ENCODE measurements around the gene NUP214. TPM values are rescaled to one million over a fixed set of nuclear protein-coding genes. Genes with fewer than 3 reads are reported as not detected.
"Not testable (repeated sequence)": the region's sequence is repeated elsewhere in the genome, so short reads cannot be mapped to it uniquely, and the experiment has no call there.

NUP214 gene
- polyA plus RNA-seq, 1 donor: 75.2 TPM

- no peak for DNase-seq
These were observed 8.9 kb upstream of the NUP214 start for GRCh38 chr9:131116281-131117120.

DNA sequence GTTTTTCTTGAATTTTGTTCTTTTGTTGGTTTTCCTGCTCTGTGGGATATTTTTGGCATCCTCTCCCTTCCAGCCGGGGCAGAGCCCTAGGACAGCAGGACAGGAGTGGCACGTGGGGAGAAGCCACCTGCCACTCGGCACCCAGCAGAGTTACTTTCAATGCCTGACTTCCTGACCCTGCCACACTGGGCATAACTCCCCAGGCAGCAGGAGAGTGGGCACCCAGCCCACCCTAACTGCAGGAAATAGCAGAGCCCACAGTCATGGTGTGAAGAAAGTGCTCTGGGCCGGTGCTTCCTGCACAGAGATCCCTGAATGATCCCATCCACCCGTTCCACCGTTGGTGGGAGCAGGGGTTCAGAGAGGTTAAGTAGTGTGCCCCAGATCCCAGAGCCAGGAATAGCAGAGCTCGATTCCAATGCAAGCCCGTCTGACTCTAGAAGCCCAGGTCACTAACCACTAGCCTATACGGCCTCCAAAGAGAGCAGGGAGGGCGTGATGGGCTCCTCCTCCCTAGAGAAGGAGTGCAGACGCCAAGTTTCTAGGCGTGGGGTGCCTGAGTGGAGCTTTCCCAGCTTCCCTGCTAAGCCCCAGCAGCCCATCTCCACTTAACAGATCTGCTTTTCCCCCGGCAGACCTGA, 8.1 kb upstream of the NUP214 start:
- DNase-seq: no peak

- no peak for DNase-seq
These were observed 7.6 kb upstream of the NUP214 start for GRCh38 chr9:131117762-131118145.

DNA sequence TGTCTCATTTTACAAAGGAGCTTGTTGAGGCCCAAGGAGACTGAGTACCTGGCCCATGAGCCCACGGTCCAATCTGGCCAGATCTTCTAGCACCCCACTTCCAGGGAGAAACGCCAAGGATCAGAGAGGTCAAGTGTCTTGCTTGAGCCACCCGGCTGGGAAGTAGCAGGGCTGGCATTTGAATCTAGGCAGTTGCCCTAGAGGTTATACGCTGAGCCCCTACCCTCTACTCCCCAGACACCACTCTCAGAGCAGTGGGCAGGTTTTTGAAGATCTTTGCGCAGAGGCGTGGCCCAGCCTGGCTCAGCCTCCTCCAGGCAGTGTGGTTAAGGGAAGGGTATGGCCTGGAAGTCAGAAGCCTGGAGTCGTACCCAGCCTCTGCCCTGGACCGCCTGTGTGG, 5.8 kb upstream of the NUP214 start:
- DNase-seq: no peak

DNA sequence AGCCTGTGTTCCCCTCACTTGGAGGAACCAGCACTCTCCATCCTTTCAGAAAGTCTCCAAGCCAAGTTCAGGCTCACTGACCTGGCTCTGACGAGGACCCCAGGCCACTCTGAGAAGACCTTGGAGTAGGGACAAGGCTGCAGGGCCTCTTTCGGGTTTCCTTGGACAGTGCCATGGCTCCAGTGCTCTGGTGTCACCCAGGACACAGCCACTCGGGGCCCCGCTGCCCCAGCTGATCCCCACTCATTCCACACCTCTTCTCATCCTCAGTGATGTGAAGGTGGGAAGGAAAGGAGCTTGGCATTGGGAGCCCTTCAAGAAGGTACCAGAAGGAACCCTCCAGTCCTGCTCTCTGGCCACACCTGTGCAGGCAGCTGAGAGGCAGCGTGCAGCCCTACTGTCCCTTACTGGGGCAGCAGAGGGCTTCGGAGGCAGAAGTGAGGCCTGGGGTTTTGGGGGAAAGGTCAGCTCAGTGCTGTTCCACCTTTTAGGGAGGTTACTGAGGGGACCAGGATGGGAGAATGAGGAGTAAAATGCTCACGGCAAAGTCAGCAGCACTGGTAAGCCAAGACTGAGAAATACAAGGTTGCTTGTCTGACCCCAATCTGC, 4.7 kb upstream of the NUP214 start:
- DNase-seq: no peak

- DNase-seq: no peak
These were observed 4.0 kb upstream of the NUP214 start for GRCh38 chr9:131121346-131121745.

- no peak for DNase-seq
These were observed 3.2 kb upstream of the NUP214 start for GRCh38 chr9:131122158-131122557.

DNA sequence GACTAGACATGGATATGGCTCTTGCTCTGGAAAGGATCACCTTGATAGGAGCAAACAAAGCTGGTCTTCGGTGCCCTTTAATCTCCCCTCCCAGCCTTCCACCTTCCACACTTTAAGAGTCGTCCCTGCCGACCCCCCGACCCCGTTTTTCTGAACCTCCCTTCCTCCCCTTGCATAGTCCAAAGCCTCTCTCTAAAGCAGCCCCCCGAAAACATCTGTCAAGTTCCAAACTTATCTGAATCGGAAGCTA, 423 bp upstream of the NUP214 start:
- no peak for DNase-seq

DNA sequence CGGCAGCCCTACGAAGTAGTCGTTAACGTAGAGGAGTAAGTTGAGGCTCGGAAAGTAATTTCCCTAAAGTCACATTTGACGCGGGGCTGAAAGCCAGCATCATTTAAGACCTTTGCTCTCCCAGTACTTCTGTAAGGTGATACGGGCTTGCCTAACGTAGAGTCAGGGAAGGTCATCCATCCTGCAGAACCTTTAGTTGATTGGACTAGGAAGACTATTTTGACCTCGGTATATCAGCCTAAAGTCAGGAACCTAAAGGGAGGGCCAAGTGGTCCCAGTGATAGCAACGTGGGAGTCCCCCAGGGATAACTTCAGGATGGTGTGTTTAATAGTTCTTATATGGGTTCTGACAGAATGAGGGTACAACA, 657 bp downstream of the NUP214 start:
- DNase-seq: no peak

DNA sequence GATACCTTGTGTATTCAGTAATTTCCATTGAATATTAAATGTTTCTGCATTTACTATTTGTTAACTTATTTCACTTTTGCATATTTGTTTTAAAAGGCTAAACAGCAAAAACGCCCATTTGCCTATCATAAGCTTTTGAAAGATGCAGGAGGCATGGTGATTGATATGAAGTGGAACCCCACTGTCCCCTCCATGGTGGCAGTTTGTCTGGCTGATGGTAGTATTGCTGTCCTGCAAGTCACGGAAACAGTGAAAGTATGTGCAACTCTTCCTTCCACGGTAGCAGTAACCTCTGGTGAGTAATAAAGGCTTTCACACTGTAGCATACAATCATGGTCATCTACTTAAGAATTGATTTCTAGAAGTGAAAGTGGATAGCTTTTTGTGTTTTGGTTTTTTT, 3.8 kb downstream of the NUP214 start:
- DNase-seq: no peak

GRCh38 chr9:131138676-131139075, 13.3 kb downstream of the NUP214 start:
- DNase-seq: no peak

GRCh38 chr9:131140112-131140511, 14.7 kb downstream of the NUP214 start:
- DNase-seq: no peak

DNA sequence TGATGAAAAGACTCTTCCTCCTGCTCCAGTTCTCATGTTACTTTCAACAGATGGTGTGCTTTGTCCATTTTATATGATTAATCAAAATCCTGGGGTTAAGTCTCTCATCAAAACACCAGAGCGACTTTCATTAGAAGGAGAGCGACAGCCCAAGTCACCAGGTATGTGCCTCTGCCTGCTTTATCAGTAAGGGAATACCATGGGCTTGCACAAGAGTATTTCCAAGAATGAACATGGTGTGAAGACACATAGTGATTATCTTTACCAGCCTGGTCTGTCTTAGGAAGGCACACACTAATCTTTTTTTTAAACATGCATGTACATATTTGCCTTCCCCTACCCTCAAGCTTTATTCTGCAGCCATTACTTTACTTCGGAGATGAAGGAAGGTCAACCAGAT, 15.2 kb downstream of the NUP214 start:
- DNase-seq: no peak

DNA sequence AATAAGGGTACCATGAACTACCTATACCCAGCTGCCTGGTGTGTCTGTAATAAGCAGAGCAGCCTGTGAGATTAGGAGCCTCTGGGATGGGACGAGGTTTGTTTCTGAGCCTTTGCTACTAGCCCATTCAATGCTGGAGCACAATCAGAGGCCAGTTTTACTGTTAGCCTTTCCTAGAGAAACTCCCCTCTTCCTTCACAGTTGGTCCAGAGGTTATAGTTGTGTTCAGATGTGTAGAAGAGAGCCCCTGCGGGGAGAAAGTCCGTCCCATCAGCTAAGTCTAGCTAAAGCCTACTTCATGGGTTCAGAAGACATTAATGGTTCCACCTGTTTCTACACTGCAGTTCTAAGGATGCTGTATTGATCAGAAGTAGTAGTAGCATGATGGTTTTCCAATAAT, 16.8 kb downstream of the NUP214 start:
- DNase-seq: no peak

GRCh38 chr9:131144201-131144600, 18.8 kb downstream of the NUP214 start:
- DNase-seq: no peak

- DNase-seq: no peak
These were observed 19.9 kb downstream of the NUP214 start for GRCh38 chr9:131145245-131145644.

GRCh38 chr9:131146186-131146585, 20.8 kb downstream of the NUP214 start:
- DNase-seq: no peak

GRCh38 chr9:131148276-131148675, 22.9 kb downstream of the NUP214 start:
- no peak for DNase-seq

DNA sequence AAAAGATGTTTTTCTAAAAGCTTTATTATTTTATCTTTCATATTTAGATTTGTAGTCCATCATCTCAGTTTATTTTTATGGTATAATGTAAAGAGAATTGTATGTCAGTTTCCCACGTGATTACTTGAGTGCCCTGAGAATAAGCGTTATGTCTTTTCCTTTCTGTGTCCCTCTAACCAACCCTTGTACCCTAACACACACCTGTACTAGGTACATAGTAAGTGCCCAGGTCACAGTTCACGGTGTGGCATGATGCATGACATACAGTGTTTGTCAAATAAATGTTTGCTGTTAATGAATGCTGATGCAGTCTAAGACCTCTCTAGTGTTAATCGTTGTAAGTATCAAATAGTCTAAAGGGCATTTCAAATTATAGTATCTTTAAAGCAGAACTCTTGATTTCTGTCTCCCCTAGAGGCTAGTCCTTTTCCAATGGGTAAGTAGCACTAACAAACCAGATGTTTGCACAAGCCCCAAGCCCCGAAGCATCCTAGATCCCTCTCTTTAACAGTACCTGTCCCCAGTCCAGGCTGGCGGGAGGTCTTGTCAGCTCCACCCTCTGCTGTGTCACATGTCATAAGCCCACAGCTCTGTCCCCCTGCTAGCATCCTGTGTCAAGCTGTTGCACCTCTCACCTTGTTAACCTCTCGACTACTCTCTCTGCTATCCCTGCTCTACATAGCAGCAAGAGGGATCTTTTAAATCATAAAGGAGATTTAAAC, 23.7 kb downstream of the NUP214 start:
- DNase-seq: no peak

DNA sequence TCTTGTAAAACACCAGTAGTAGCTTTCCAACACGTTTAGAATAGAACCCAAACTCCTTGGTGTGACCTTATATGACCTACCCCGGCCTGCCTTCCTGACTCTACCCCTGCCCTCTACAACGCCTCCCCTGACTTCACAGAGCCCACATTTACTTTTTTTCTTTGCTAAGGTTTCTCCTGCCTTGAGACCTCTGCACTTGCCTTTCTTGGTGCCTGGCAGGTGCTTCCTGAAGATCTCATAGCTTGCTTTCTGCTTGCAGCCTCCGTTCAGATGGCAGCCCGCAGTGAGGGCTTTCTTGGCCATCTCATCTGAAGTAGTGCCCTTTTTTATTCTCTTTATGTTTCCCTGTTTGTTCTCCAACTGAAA, 24.3 kb downstream of the NUP214 start:
- no peak for DNase-seq

DNA sequence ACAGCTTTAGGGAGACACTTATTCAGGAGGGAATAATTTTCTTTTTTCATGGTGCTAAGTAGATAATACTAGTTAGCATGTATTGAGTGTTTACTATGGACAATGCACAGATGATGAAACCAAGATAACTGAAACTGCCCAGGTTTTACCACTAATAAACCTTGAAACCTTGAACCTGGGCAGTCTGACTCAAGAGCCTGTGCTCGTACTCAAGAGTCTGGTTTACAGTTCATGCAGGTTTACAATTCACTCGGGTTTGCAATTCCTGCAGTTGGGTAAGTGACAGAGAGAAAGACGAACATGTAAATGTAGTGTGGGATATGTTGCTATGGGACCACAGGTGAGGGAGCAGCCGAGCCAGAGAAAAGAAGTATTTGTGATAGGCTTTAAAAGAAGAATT, 28.2 kb downstream of the NUP214 start:
- no peak for DNase-seq

DNA sequence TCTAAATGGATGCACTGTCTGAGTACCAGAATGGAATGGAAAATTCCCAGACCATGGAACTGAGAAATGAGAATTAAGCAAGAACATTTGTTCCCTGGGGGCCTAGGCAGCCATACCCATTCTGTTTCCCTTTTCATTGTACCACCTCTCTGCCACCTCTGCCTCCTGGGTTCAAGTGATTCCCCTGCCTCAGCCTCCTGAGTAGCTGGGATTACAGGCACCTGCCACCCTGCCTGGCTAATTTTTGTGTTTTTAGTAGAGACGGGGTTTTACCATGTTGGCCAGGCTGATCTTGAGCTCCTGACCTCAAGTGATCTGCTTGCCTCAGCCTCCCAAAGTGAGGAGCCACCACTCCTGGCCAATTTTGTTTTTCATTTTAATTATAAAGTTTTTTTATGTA, 33.3 kb downstream of the NUP214 start:
- not testable (repeated sequence) for DNase-seq

DNA sequence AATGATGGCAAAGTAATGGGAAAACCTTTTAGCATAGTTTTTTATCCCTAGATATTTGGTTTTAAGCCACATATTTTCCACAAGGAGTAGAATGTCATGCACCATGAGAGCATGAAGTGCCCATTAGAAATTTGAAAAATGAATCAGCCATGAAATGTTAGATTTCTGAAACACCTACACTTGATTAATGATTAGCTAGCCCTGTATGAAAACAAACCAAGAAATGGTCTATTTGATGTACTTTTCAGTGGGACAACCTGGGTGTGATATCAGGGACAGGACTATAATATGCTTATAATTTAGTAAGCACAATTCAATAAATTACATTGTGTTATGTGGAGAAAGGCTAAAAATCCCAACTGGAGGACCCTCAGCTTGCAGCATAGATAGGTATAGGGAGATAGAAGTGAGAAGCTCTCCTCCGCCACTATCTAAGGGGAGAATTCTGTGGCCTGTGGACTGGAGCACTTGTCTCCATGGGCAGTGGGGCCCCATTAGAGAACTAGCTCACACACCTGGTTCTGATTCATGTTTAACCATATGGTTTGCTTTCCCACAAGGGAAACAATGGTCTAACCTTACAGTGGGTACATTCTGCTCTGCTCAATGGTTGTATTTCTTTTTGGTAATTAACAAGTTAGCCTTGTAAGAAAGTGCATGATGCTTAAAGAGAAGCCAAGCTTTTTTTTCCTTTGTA, 35.2 kb downstream of the NUP214 start:
- no peak for DNase-seq

All from left kidney (tissue), 2 donors.